Stimulated activated CD4-positive, alpha-beta T cell treated with anti-CD3 and anti-CD28 coated beads, Interleukin-12 subunit alpha, Interleukin-12 subunit beta, amount 100 ng/mL, for 24 hours (primary cell): ENCODE results near the gene GSC2.

Source experiments
- DNase-seq, 2 experiments: peaks; one replicate each; pipeline ENCODE4 v3.0.0-alpha.2; 2020; ENCODE audit warnings: low read depth in 2 of 2

The GSC2 gene

DNA sequence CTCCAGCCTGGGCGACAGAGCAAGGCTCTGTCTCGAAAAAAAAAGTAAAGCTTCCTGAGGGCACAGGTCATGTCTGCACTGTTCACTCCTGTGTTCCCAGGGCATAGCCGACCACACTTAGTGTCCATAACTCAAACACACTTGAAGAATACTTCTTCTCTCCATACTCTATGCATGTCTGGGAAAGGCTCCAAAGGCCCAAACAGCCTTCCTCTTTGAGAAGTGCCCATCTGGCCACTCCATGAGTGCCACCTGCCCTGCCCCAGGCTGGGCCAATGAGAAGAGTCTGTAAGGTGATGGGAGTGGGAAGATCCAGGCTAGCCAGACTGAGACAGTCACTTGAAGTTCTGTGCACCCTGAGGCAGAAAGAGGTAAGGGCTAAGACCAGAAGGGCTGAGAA lies 52.6 kb downstream of the GSC2 start:
- no peak for DNase-seq
